HG02981 (cell line): ENCODE measurements around the gene TBL1XR1.
A peak's percentile ranks its signal among the peaks of the same experiment; 100 is the strongest.

Source experiments
- ATAC-seq: cut with Tn5 transposase; IDR thresholded peaks from one replicate; pipeline ENCODE4 v1.9.1; 2021; ENCODE audit warnings: mild to moderate bottlenecking, moderate library complexity; ENCODE audit not compliant: unreplicated experiment

Gene TBL1XR1

GRCh38 chr3:177069514-177070329 lies 127.6 kb downstream of the TBL1XR1 start:
- ATAC-seq: no peak

GRCh38 chr3:177068967-177069366 lies 128.3 kb downstream of the TBL1XR1 start:
- ATAC-seq: no peak

- no peak for ATAC-seq
Observed at GRCh38 chr3:177066068-177066467, 131.2 kb downstream of the TBL1XR1 start.

GRCh38 chr3:177065285-177066033 lies 131.8 kb downstream of the TBL1XR1 start:
- ATAC-seq: no peak

- no peak for ATAC-seq
Observed at GRCh38 chr3:177062052-177062732, 135.1 kb downstream of the TBL1XR1 start.

- no peak for ATAC-seq
Observed at GRCh38 chr3:177061369-177061768, 135.9 kb downstream of the TBL1XR1 start.

GRCh38 chr3:177060492-177060891 lies 136.8 kb downstream of the TBL1XR1 start:
- no peak for ATAC-seq

GRCh38 chr3:177058648-177059047 lies 138.6 kb downstream of the TBL1XR1 start:
- ATAC-seq: no peak

- peak; percentile 97 for ATAC-seq
Observed at GRCh38 chr3:177057768-177058167, 139.5 kb downstream of the TBL1XR1 start.

GRCh38 chr3:177056927-177057326 lies 140.4 kb downstream of the TBL1XR1 start:
- ATAC-seq: no peak

GRCh38 chr3:177055605-177056571 lies 141.4 kb downstream of the TBL1XR1 start:
- ATAC-seq: no peak

- ATAC-seq: no peak
Observed at GRCh38 chr3:177053107-177053506, 144.2 kb downstream of the TBL1XR1 start.

GRCh38 chr3:177051411-177051810 lies 145.9 kb downstream of the TBL1XR1 start:
- no peak for ATAC-seq

- ATAC-seq: no peak
Observed at GRCh38 chr3:177050501-177051237, 146.6 kb downstream of the TBL1XR1 start.

- no peak for ATAC-seq
Observed at GRCh38 chr3:177045767-177046166, 151.5 kb downstream of the TBL1XR1 start.

GRCh38 chr3:177045222-177045621 lies 152.1 kb downstream of the TBL1XR1 start:
- ATAC-seq: no peak

GRCh38 chr3:177041730-177042551 lies 155.3 kb downstream of the TBL1XR1 start:
- ATAC-seq: peak; percentile 59

- no peak for ATAC-seq
Observed at GRCh38 chr3:177041021-177041729, 156.1 kb downstream of the TBL1XR1 start.
